ENCODE measurements around the gene RNF5. TPM values are rescaled to one million over a fixed set of nuclear protein-coding genes. Genes with fewer than 3 reads are reported as not detected.

RNF5 gene
- polyA plus RNA-seq, 1 experiment: 33.3 TPM

- no peaks in the 10 kb centered on the region for H3K27me3 ChIP-seq (ENCODE audit: control insufficient read depth, insufficient read depth, low read length)
- ChIA-PET POLR2A (interaction anchor here (0.9 kb wide), 1 partner anchor 8 kb away, joined by 8 read pairs; no protein-coding TSS in a partner anchor), CTCF (interaction anchor here (1.3 kb wide), 1 partner anchor 55 kb away, joined by 4 read pairs; no protein-coding TSS in a partner anchor)
- no peak for TF ChIP-seq CTCF (IDR thresholded peaks at IDR 0.05; ENCODE audit: low read depth, low read length)
- no peak overlapping the region for H3K4me3 ChIP-seq (ENCODE audit: low read depth, low read length)
- DNase-seq (ENCODE audit: low read depth, low spot score): no peak
- H3K27ac ChIP-seq (ENCODE audit: low read depth, low read length): peak overlapping the region; percentile 11
- H3K9me3 ChIP-seq (ENCODE audit: control insufficient read depth, insufficient read depth, low read length): peaks cover 3% of the 10 kb centered on the region; the same call in 1 of the 2 replicates
Observed at GRCh38 chr6:32173051-32173727, 5.0 kb upstream of the RNF5 start.

GRCh38 chr6:32174416-32174815 is 3.8 kb upstream of the RNF5 start:
- ChIA-PET POLR2A (no interaction called here), CTCF (interaction anchor here (1.3 kb wide), 1 partner anchor 56 kb away, joined by 4 read pairs; no protein-coding TSS in a partner anchor)
- H3K9me3 ChIP-seq (ENCODE audit: control insufficient read depth, insufficient read depth, low read length): peaks cover 3% of the 10 kb centered on the region; the same call in 1 of the 2 replicates
- H3K27ac ChIP-seq (ENCODE audit: low read depth, low read length): no peak overlapping the region
- no peak for DNase-seq (ENCODE audit: low read depth, low spot score)
- H3K27me3 ChIP-seq (ENCODE audit: control insufficient read depth, insufficient read depth, low read length): no peaks in the 10 kb centered on the region
- no peak for TF ChIP-seq CTCF (IDR thresholded peaks at IDR 0.05; ENCODE audit: low read depth, low read length)
- H3K4me3 ChIP-seq (ENCODE audit: low read depth, low read length): no peak overlapping the region

GRCh38 chr6:32175322-32175710 is 2.9 kb upstream of the RNF5 start:
- peak overlapping the region; percentile 97 for H3K4me3 ChIP-seq (ENCODE audit: low read depth, low read length)
- H3K27me3 ChIP-seq (ENCODE audit: control insufficient read depth, insufficient read depth, low read length): no peaks in the 10 kb centered on the region
- H3K27ac ChIP-seq (ENCODE audit: low read depth, low read length): no peak overlapping the region
- POLR2A ChIA-PET: no interaction called here
- no peak for DNase-seq (ENCODE audit: low read depth, low spot score)
- peaks cover 3% of the 10 kb centered on the region; the same call in 1 of the 2 replicates for H3K9me3 ChIP-seq (ENCODE audit: control insufficient read depth, insufficient read depth, low read length)
- TF ChIP-seq CTCF (IDR thresholded peaks at IDR 0.05; ENCODE audit: low read depth, low read length): no peak
- CTCF ChIA-PET: no interaction called here

DNA sequence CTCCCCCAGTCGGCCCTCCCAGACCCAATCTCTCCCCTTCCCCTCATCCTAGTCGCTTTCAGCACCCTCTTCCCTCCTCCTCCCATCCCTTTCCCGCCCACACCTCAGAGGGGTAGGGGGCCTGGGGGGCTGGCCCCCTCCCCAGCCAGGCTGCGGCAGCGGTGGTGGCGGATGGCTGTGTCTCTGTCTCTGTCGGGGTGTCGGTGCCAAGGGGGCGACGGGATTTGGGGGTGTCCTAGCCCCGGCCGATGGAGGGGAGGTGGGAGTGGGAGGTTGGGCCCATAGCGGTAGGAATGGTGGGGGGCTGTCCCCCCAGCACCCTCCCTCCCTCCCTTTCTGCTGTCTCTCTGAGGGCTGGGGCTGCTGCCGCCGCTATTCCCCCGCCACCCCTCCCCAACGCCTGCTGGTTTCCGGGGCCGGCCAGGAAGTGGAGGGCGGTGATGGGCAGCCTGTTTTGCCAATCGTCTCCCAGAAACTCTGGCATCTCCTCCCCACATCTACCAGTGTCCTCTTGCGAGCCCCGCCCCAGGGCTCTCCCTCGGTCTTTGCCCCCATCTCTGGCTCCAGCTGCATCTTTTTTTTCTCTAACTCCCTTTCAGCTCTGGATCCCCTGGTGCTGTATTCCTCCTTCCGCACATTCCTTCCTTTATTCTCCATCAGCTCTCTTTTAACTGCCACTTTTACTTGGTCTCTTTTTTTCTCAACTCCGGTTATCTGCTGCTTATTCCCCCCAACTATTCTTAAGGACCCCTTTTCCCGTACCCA is 2.3 kb upstream of the RNF5 start, which contains the start of gene AGPAT1:
Gene AGPAT1, minus strand, starts transcription at position 374 of the 765 bp plus-strand sequence. CDS start 4,588 bp downstream, outside the sequence.
- Histone ChIP-seq H3K4me3 (ENCODE audit: low read depth, low read length) (peak within 1 kb of the TSS; percentile 97), H3K27ac (ENCODE audit: low read depth, low read length) (peak within 1 kb of the TSS; percentile 99), H3K27me3 (ENCODE audit: control insufficient read depth, insufficient read depth, low read length) (no peaks in the 10 kb centered on the region), H3K9me3 (ENCODE audit: control insufficient read depth, insufficient read depth, low read length) (peaks cover 3% of the 10 kb centered on the region; the same call in 1 of the 2 replicates)
- TF ChIP-seq CTCF (IDR thresholded peaks at IDR 0.05; ENCODE audit: low read depth, low read length): no peak
- DNase-seq (ENCODE audit: low read depth, low spot score): peak; percentile 96
- ChIA-PET POLR2A (interaction anchor here (0.6 to 0.9 kb wide), 3 partner anchors 17 to 206 kb away, joined by 3 to 5 read pairs (median 3); partner anchors contain the start of gene ATF6B), CTCF (interaction anchor here (0.7 to 1.4 kb wide), 2 partner anchors 20 to 57 kb away, joined by 6 read pairs; no protein-coding TSS in a partner anchor)

All from AG04450 (cell line).